Esophagus squamous epithelium (tissue), 4 donors: ENCODE results near the gene AIF1.

Source experiments
- POLR2A ChIP-seq, 4 donors: fragments of 450-650 bp; IDR thresholded peaks; one replicate each; pipeline ENCODE4 v1.6.1; 2017; ENCODE audit warnings: antibody characterized with exemption in 4 of 4, mild to moderate bottlenecking in 4 of 4, moderate library complexity in 3 of 4
- TF ChIP-seq, protein P1 (sequence below), 6 experiments: fragments of 450-650 bp in 4 of 6; fragments of 200-600 bp in 2 of 6; sonication (generic) in 2 of 6; IDR thresholded peaks; one replicate each; pipeline ENCODE4 v1.5.1; 2016 to 2019; ENCODE audit warnings: antibody characterized with exemption in 6 of 6, mild to moderate bottlenecking in 4 of 6, moderate library complexity in 4 of 6

DNA sequence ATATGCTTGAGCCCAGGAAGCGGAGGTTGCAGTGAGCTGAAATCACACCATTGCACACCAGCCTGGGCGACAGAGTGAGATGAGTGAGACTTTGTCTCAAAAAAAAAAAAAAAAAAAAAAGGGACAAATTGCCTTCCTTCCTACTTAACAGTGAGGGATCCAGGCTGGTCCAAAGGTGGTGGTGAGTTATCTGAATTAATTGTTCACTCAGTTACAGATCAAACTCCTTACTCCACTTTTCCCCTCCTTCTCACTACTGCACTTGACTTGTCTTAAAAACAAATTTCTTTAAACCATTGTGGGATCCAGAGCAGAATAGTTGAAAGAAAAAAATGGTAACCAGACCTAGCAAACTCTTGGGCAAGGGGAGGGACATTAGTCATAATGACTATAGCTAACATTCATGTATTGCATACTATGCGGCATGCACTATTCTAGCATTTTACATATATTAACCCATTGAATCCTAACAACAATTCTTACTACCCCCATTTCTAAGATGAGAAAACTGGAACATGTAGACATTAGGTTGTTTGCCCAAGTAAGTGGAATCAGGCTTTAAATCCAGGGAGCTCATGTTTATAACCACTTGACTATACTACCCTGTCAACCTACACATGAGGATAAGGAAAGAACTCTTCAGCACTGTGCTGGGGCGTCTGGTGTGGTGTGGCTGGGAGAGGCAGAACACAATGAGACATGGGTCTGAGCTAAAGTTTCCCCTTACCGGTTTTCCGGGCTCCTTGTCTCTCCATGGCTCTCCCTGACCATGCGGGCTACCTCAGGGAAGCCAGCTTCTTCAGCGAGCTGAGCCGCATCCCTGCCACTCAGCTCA, 48.3 kb downstream of the AIF1 start:
- TF ChIP-seq, protein P1, sequence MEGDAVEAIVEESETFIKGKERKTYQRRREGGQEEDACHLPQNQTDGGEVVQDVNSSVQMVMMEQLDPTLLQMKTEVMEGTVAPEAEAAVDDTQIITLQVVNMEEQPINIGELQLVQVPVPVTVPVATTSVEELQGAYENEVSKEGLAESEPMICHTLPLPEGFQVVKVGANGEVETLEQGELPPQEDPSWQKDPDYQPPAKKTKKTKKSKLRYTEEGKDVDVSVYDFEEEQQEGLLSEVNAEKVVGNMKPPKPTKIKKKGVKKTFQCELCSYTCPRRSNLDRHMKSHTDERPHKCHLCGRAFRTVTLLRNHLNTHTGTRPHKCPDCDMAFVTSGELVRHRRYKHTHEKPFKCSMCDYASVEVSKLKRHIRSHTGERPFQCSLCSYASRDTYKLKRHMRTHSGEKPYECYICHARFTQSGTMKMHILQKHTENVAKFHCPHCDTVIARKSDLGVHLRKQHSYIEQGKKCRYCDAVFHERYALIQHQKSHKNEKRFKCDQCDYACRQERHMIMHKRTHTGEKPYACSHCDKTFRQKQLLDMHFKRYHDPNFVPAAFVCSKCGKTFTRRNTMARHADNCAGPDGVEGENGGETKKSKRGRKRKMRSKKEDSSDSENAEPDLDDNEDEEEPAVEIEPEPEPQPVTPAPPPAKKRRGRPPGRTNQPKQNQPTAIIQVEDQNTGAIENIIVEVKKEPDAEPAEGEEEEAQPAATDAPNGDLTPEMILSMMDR (IDR thresholded peaks at IDR 0.05) = no peak
- no peak for TF ChIP-seq POLR2A (IDR thresholded peaks at IDR 0.05)
